IPS-NIHi11 (cell line): ENCODE data around the gene BANK1.
A peak's percentile ranks its signal among the peaks of the same experiment; 100 is the strongest.

Source experiments
- DNase-seq: peaks from one replicate; pipeline ENCODE4 v3.0.0; 2012; ENCODE audit warnings: mixed read lengths, low spot score

BANK1 gene

GRCh38 chr4:101956068-101956825, 165.7 kb downstream of the BANK1 start:
- no peak for DNase-seq

- DNase-seq: no peak
These were observed 168.0 kb downstream of the BANK1 start for GRCh38 chr4:101958547-101958946.

GRCh38 chr4:101960431-101960830, 169.9 kb downstream of the BANK1 start:
- no peak for DNase-seq

- peak; percentile 30 for DNase-seq
These were observed 170.6 kb downstream of the BANK1 start for GRCh38 chr4:101961144-101961543.

- DNase-seq: no peak
These were observed 177.3 kb downstream of the BANK1 start for GRCh38 chr4:101967697-101968346.

GRCh38 chr4:101968364-101968763, 177.8 kb downstream of the BANK1 start:
- DNase-seq: no peak

GRCh38 chr4:101969965-101970364, 179.4 kb downstream of the BANK1 start:
- DNase-seq: no peak

- no peak for DNase-seq
These were observed 180.1 kb downstream of the BANK1 start for GRCh38 chr4:101970547-101971155.

GRCh38 chr4:101972791-101973190, 182.3 kb downstream of the BANK1 start:
- DNase-seq: no peak

GRCh38 chr4:101973361-101973760, 182.8 kb downstream of the BANK1 start:
- DNase-seq: no peak

GRCh38 chr4:101977076-101977475, 186.5 kb downstream of the BANK1 start:
- no peak for DNase-seq

GRCh38 chr4:101981756-101982155, 191.2 kb downstream of the BANK1 start:
- DNase-seq: peak; percentile 19

- DNase-seq: no peak
These were observed 193.3 kb downstream of the BANK1 start for GRCh38 chr4:101983835-101984234.

- no peak for DNase-seq
These were observed 197.2 kb downstream of the BANK1 start for GRCh38 chr4:101987623-101988243.

- DNase-seq: no peak
These were observed 199.0 kb downstream of the BANK1 start for GRCh38 chr4:101989551-101989950.

- DNase-seq: no peak
These were observed 201.9 kb downstream of the BANK1 start for GRCh38 chr4:101992446-101992845.

- no peak for DNase-seq
These were observed 202.7 kb downstream of the BANK1 start for GRCh38 chr4:101993002-101993841.

- DNase-seq: no peak
These were observed 203.6 kb downstream of the BANK1 start for GRCh38 chr4:101993842-101994775.

GRCh38 chr4:102007959-102008425, 217.5 kb downstream of the BANK1 start:
- no peak for DNase-seq

GRCh38 chr4:102008711-102009110, 218.2 kb downstream of the BANK1 start:
- DNase-seq: no peak

- DNase-seq: no peak
These were observed 231.8 kb downstream of the BANK1 start for GRCh38 chr4:102022343-102022742.
